ENCODE measurements around the gene PABPN1L. TPM values are rescaled to one million over a fixed set of nuclear protein-coding genes. Genes with fewer than 3 reads are reported as not detected.

The PABPN1L gene
- total RNA-seq, 2 experiments from 2014 or later, result not detected

DNA sequence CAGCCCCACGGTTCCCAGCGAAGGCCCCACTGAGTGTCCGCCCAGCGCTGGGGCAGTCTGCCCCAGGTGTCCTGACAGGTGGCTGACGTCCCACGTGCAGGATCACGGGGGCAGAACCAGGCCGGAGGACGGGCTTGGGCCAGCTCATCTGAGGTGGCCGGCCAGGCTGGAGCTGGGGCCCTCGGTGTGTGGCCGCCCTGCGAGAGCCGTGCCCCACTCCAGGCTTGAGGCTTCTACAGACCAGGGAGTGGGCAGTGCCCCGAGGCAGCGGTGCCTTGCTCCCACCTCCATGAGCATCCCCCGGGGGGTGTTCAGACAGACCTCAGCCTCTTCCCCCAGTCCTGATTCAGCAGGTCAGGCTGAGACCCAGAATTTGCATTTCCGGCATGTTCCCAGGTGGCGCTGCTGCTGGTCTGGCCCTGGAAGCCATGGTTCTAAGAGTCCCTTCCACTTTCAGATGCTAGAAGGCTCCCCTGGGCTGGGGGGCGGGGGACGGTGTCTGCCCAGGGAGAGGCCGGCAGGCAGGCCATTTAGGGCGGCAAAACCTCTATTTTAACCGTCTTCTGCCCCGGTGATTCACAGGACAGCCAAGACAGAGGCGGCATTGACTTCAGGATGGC, 35.4 kb upstream of the PABPN1L start:
- Mint-ChIP-seq H3K27ac (no peak overlapping the region), H3K27me3 (no peaks in the 10 kb centered on the region), H3K36me3 (ENCODE audit: low read depth) (no peaks in the 10 kb centered on the region), H3K4me3 (no peak overlapping the region), H3K4me1 (ENCODE audit: low read depth) (no peaks in the 10 kb centered on the region), H3K9me3 (no peaks in the 10 kb centered on the region)
- ChIA-PET POLR2A (no interaction called here), CTCF (no interaction called here)
- Histone ChIP-seq H3K4me1 (ENCODE audit: insufficient read depth, low read length) (no peaks in the 10 kb centered on the region), H3K9me3 (ENCODE audit: control insufficient read depth in 1 of 2, insufficient read depth in 1 of 2, low read length in 2 of 2) (no peaks in the 10 kb centered on the region), H3K27me3 (ENCODE audit: control insufficient read depth in 1 of 2, insufficient read depth in 2 of 2, low read length in 2 of 2) (no peaks in the 10 kb centered on the region), H3K4me3 (ENCODE audit: low read length) (no peak overlapping the region), H3K36me3 (ENCODE audit: insufficient read depth, low read length) (no peaks in the 10 kb centered on the region), H3K27ac (ENCODE audit: low read depth in 1 of 2, low read length in 2 of 2) (no peak overlapping the region)
- no peak for TF ChIP-seq CTCF (IDR thresholded peaks at IDR 0.05)
- intact Hi-C loops (cut with DNase I, micrococcal nuclease), result no loop called here
- no peak for DNase-seq
- no peak for ATAC-seq (ENCODE audit: poor library complexity)

DNA sequence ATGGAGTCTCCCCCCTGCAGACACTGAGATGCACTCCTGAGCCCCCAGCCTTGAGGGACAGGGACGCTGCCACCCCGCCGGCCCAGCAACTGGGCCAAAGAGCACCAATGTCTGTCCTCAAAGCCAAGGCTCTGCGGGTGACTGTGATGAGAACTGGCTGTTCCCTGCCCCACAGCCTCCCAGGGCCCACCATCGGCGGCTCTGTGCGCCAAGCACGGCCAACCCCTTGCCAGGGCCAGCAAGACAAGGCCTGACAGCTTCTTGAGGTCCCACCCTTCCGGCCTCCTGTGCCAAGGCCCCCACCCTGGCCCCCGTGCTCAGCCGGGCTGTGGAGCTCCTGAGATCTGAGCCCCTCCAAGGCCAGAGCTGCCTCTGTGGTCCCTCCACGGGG, 34.2 kb upstream of the PABPN1L start:
- Mint-ChIP-seq H3K36me3 (ENCODE audit: low read depth) (no peaks in the 10 kb centered on the region), H3K9me3 (no peaks in the 10 kb centered on the region), H3K4me1 (ENCODE audit: low read depth) (no peaks in the 10 kb centered on the region), H3K27ac (no peak overlapping the region), H3K27me3 (no peaks in the 10 kb centered on the region), H3K4me3 (no peak overlapping the region)
- Histone ChIP-seq H3K27ac (ENCODE audit: low read depth in 1 of 2, low read length in 2 of 2) (no peak overlapping the region), H3K4me3 (ENCODE audit: low read length) (no peak overlapping the region), H3K36me3 (ENCODE audit: insufficient read depth, low read length) (no peaks in the 10 kb centered on the region), H3K9me3 (ENCODE audit: control insufficient read depth in 1 of 2, insufficient read depth in 1 of 2, low read length in 2 of 2) (no peaks in the 10 kb centered on the region), H3K4me1 (ENCODE audit: insufficient read depth, low read length) (no peaks in the 10 kb centered on the region), H3K27me3 (ENCODE audit: control insufficient read depth in 1 of 2, insufficient read depth in 2 of 2, low read length in 2 of 2) (no peaks in the 10 kb centered on the region)
- CTCF ChIA-PET, result no interaction called here
- no peak for TF ChIP-seq CTCF (IDR thresholded peaks at IDR 0.05)
- ATAC-seq (ENCODE audit: poor library complexity), result no peak
- intact Hi-C loops (cut with DNase I, micrococcal nuclease), result no loop called here
- DNase-seq, result no peak
- POLR2A ChIA-PET, result no interaction called here

- ChIA-PET CTCF (no interaction called here), POLR2A (no interaction called here)
- intact Hi-C loops (cut with DNase I, micrococcal nuclease), result no loop called here
- H3K36me3 Mint-ChIP-seq (ENCODE audit: low read depth), result no peaks in the 10 kb centered on the region
- ATAC-seq (ENCODE audit: poor library complexity) (no peak), DNase-seq (no peak)
- H3K27ac ChIP-seq (ENCODE audit: low read depth in 1 of 2, low read length in 2 of 2), result no peak overlapping the region
- H3K4me3 Mint-ChIP-seq, result no peak overlapping the region
- no peaks in the 10 kb centered on the region for H3K4me1 ChIP-seq (ENCODE audit: insufficient read depth, low read length)
- no peaks in the 10 kb centered on the region for H3K27me3 Mint-ChIP-seq
- H3K27me3 ChIP-seq (ENCODE audit: control insufficient read depth in 1 of 2, insufficient read depth in 2 of 2, low read length in 2 of 2), result no peaks in the 10 kb centered on the region
- H3K4me3 ChIP-seq (ENCODE audit: low read length), result no peak overlapping the region
- no peaks in the 10 kb centered on the region for H3K9me3 ChIP-seq (ENCODE audit: control insufficient read depth in 1 of 2, insufficient read depth in 1 of 2, low read length in 2 of 2)
- TF ChIP-seq CTCF (IDR thresholded peaks at IDR 0.05), result no peak
- no peaks in the 10 kb centered on the region for H3K4me1 Mint-ChIP-seq (ENCODE audit: low read depth)
- H3K36me3 ChIP-seq (ENCODE audit: insufficient read depth, low read length), result no peaks in the 10 kb centered on the region
- no peak overlapping the region for H3K27ac Mint-ChIP-seq
- no peaks in the 10 kb centered on the region for H3K9me3 Mint-ChIP-seq
These were observed 33.6 kb upstream of the PABPN1L start for GRCh38 chr16:88899901-88900661.

All from CD4-positive, alpha-beta T cell (primary cell).